Eye (tissue), 1 donor: ENCODE measurements around the gene RLN3.

ENCODE experiments used
- DNase-seq: peaks from one replicate; pipeline ENCODE4 v3.0.0-alpha.2; 2015

Gene RLN3, protein sequence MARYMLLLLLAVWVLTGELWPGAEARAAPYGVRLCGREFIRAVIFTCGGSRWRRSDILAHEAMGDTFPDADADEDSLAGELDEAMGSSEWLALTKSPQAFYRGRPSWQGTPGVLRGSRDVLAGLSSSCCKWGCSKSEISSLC

DNA sequence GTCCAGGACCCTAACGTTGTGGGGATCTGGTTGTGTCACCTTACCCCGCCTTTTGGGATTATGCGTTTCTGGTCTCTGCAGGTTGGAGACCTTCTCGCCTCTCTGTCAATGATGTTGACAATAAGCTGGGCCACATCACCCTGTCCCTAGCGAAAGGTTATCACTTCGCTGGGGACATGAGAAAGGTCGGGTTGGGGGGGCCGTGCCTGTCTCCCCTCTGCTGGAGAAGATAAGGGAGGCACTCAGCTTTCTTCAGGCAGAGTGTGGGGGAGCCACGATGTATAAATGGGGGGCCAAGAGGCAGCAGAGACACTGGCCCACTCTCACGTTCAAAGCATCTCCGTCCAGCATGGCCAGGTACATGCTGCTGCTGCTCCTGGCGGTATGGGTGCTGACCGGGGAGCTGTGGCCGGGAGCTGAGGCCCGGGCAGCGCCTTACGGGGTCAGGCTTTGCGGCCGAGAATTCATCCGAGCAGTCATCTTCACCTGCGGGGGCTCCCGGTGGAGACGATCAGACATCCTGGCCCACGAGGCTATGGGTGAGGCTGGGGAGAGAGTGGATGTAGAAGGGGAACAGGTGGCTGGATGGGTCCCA is at the start of gene RLN3:
RLN3 (plus strand) TSS at position 293 of the 595 bp plus-strand sequence; CDS start at position 350, 57 bp downstream.
- no peak for DNase-seq

DNA sequence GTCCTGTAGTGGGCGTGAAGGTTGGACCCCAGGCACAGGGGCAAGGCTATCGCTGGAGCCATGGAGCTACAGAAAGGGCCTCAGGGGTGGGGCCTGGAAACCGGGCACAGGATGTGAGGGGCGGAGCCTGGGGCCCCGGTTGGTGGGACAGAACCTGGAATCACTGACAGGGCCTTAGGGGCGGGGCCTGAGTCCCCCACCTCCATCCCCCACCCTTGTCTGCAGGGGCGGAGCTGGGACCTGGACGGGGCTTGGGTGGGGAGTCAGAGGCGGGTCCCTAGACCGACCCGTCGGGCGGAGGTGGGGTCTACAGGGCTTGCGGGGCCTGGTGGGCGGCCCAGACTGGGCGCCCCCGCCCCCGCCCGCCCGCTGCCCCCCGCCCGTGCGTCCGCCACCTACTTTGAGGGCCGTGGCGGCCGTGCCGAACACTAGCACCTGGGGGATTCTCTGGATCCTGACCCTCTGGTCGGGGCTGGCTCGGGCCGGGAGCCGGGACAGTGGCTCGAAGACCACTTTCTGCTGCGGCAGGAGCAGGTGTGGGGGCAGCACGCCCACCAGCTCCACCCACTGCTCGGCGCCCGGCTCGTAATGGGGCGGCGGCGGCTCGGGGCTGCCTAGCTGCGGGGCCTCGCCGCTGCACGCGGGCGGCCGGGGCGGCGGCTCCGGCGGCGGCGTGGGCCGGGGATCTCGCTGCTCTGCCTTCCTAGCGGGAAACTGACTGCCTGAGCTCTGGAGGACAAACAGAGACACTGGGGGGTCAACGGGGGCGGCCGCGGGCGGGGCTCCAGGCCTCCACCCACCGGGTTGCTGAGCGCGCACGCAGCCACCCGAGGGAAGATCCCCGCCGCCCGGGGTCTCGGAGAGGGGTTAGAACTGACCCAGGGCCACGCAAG is 49.4 kb upstream of the RLN3 start:
- peak; percentile 89 for DNase-seq

DNA sequence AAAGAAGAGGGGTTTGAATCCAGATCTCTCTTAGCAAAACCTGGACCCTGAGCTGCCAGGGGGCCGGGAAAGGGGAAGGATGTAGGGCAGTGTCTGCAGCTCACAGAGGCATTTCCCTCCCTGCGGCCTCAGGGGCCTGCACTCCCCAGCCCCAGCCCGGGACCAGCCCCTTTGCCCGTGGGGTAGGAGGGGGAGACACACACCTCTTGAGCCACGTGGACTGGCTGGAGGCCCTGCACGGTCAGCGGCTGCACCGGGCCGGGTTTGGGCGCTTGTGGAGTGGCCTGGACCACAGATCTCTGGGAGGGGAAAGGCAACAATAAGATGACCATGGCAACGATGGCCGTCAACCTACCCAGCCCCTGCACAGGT is 48.7 kb upstream of the RLN3 start:
- peak; percentile 73 for DNase-seq

DNA sequence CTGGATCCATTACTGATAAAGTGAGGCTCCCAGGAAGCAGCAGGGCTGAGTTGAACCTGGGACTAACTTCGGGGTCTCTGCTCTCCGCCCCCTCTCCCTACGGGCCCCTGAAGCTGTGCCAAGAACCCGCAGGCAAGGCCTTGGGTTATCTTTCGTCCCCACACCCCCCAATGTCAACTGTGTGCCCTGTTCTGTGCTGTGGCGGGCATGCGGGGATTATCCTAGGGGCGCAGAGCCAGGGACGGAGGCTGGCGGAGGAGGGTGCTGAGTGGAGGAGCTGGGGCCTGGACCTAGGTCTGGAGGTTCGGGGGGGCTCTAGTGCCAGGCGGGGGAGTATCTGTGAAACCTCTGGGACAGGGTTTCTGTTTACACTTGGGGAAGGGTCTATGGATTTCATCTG is 48.3 kb upstream of the RLN3 start:
- no peak for DNase-seq

DNA sequence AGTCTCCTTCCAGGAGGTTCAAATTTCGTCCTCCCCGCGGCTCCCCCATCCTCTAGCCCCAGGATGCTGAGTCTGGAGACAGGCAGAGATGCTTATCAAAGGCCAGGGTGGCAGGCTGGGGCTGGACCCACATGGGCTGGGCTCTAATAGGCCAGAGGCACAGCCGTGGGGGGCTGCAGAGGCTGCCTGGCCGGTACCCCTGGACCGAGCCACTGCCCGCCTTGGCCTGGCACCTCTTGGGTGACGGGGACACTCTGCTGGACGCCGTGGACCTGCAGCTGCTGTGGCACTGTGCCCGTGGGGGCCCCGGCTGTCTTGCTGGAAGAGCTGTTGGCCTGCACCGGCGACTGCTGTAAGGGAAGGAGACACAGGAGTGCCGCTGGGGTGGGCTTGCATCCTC is 47.6 kb upstream of the RLN3 start:
- DNase-seq: no peak

DNA sequence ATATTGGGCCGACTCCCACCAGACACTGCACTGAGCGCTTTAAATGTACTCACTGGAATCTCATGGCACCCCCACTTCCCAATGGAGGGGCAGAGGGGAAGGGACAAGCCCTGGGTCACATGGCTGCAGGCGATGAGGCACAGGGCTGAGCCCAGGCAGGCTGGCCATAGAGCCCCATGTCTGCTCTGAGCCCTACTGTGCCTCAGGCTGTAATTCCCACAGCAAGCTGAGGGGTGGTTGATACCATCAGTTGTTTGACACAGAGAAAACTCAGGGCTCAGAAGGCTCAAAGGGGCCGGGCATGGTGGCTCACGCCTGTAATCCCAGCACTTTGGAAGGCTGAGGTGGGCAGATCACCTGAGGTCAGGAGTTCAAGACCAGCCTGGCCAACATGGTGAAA is 46.9 kb upstream of the RLN3 start:
- DNase-seq: no peak

DNA sequence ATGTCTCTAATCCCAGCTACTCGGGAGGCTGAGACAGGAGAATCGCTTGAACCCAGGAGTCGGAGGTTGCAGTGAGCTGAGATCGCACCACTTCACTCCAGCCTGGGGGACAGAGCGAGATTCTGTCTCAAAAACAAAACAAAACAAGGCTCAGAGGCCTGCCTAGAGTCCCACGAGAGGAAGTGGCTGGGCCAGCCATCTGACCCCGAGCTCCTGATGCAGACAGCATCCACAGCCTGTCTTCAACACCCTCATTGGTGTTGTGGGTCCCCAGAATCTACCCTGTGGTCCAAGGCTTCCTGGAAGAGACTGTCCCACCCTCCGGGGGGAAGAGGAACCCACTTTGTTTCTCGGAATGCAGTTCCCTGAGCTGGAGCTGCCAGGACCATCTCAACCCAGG is 46.5 kb upstream of the RLN3 start:
- no peak for DNase-seq

DNA sequence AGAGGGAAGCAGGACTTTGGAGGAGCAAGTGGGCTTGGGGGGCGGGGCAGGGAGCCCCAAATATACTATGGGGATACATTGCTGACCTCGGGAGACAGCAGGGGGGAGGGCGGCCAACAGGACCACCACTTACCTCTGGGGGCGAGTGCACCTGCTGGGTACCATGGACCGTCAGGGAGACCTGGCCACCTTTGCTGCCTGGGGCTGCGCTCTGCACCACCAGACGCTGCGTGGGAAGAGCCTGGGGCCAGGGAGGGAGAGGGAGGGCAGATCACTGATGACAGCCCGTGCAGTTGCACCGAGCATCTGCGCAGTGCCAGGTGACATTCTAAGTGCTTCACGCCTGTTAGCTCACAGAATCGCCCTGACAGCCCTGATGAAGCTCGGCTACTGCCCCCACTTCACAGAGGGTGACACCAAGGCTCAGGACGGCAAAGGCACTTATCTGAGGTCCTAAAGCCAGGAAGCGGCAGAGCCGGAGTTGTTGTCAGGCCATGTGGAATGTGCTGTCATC is 45.9 kb upstream of the RLN3 start:
- DNase-seq: no peak

DNA sequence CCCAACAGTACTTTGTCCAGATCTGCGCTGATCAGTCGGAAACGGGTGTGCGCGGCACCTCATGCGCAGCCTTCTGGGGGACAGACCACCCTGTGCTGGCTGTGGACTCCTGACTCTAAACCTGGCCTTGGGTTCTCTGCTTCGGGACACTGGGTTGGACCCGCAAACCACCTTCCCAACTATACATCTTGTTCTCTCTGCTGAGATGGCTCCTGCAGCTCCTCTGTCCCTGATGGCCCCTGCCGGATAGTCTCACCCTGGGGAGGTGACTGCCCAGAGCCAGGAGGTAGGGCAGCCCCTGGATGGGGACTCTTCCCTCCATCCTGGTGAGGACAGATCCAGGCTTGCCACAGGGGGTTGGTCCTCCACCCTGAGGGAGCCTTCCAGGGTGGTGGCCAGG is 45.2 kb upstream of the RLN3 start:
- no peak for DNase-seq

DNA sequence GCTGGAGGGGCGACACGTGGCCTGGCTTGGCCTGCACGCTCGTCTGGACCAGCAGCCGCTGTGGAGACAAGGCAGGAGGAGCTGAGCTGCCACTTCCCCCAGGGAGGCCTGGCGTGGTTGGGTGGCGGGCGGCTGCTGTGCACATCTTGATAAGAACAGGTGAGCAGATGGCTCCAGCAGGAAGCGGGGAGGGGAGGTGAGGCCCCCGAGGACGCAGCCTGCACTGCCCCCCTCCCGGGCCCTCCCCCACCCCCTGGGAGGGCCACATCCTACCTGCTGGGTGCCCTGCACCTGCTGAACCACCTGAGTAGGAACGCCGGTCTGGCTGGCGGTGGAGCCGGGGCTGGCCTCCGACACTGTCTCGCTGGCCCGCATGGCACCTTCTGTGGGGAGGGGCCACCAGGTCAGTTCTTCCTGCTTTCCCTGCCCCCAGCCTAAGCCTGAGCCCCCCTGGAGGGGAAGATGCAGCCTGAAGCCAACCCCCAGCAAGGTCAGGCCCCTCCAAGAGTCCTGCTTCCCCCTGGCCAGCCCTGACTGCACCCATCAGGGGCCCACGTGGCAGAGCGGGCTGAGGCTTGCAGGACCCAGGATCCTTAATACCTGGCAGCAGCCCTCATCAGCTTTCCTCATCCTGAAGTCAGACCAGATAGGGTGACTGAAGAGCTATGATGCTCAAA is 44.6 kb upstream of the RLN3 start:
- no peak for DNase-seq

DNA sequence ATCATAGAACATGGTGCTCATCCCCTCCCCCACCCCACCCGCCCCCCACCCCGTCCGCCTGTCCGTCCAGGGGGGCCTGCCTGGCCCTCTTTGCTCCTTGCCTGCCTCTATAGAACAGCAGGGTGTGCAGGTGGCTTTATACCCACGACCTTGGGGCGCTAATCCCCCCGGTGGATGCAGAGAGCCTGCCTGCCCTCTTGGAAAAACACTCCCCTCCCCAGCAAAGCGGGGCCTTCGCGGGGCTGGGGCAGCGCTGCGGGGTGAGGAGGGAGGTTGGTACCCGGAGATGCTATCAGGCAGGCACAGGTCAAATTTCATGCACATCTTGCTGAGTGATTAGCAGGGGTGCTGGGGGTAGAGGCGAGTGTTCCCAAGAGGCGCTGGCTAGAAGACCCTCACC is 43.8 kb upstream of the RLN3 start:
- DNase-seq: no peak

DNA sequence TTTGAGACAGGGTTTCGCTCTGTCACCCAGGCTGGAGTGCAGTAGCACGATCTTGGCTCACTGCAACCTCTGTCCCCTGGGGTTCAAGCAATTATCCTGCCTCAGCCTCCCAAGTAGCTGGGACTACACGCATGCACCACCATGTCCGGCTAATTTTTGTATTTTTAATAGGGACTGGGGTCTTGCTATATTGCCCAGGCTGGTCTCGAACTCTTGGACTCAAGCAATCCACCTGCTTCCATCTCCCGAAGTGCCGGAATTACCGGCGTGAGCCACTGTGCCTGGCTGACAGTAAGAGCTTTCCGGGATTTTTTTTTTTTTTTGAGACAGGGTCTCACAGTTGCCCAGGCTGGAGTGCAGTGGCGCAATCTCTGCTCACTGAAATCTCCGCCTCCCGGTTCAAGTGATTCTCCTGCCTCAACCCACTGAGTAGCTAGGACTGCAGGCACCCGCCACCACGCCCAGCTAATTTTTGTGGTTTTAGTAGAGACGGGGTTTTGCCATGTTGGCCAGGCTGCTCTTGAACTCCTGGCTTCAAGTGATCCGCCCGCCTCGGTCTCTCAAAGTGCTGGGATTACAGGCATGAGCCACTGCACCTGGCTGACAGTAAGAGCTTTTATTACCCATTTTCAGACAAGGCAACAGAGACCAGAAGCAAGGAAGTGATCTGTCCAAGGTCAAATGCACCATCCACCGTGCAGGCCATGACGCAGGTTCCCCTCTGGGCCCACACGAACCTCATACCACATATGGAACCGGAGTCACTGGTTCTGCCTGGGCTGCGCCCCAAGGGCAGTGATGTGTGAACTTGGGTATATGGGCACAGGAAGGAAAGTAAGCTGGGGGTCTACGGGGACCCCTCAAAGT is 42.8 kb upstream of the RLN3 start:
- no peak for DNase-seq

DNA sequence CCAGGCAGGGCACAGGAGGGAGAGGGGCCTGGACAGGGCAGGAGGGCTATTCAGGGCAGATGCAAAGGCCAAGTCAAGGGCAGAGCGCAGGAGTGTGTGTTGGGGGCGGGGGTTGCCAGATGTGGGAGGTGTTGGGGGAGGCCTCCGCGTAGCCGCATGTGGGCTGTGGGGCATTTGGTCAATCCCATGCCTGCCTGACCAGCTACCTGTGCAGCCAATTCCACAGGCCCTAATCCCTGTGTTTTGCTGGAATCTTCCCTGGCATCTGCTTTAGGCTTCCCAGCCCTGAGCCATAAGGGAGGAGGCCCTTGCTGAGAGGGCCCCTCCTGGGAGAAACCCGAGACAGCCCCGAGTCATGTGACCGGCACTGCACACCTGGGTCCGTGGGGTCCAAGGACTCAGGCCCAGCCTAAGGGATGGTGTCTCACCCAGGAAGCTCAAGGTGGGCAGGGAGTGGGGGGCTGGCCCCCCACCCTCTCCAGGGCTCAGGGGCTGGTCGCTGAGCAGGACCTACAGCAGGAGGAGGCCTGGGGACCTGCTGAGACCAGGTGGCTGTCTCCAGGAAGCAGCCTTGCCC is 42.1 kb upstream of the RLN3 start:
- DNase-seq: no peak

DNA sequence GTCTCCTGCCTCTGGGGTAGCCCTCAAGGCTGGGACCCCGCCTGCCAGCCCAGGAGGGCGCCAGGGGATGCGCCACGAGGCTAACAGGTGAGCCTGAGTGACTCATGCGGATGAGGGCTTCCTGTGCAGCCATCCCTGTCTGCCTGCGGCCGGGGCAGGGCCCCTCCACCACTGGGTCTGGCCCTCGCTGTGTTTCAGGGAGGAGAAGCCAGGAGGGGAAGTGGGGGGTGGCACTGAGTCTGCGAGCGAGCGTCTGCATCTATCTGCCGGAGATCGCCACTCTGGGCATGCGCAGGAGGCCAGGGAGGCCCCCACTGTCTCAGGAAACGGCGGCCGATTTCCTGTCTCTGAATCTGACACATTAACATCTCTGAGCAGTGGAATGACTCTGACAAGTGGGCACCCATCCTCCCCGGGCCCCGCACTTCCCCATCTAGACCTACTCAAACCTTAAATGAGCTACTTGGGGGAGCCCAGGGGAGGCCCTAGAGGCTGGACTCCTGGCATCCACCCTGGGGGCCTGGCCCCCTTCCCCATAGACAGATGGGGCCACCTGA is 41.5 kb upstream of the RLN3 start:
- DNase-seq: peak; percentile 63

DNA sequence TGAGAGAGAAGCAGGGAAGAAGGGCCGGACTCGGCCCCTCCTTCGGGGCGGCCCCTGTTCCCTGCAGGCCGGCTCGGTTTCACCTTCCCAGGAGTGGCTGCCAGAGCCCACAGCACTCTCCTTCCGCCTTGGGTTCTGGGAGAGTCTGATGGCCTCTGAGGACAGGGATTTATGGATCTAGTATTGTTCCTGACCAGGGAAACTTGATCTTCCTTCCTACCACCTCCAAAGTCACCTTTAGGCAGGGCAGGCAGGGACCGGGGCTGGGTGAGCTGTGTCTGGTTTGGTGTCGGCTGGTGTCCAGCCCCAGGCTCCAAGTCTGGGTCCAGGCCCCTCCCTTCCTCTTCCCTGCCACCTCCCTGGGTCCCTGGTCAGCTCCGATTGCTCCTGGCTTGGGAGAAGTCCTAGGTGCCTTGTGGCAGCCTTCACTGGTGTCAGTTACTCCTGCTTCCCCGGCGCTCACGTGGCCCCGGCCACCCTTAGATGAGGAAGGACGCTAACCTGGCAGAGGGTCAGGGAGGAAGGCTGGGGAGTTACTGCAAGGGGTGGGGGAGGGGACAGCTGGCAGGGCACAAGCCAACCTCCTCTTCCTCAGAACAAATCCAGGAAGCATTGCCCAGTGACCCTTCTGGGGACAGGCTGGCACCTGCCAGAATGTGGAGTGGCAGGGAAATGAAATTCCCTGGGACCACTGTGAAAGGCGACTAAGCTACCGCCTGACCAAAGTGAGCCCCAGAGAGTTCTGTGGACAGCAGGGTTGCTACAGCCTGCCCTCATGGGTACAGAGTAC is 40.7 kb upstream of the RLN3 start:
- no peak for DNase-seq

DNA sequence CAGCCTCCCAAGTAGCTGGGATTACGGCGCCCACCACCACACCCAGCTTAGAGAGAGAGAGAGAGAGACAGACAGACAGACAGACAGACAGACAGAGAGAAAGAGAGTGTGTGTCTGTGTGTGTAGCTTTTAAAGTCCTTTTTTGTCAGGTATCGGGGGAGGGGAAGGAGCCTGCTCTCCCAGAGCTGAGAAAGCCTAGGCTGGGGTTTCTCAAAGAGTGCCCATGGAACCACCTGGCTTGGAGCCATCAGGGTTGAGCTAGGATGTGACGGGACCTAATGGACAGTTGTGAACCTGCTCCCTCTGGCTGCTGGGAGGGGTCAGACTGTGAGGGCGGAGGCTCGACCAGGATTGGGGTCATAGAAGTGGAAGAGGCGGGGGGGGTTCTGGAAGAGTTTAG is 38.5 kb upstream of the RLN3 start:
- DNase-seq: no peak

DNA sequence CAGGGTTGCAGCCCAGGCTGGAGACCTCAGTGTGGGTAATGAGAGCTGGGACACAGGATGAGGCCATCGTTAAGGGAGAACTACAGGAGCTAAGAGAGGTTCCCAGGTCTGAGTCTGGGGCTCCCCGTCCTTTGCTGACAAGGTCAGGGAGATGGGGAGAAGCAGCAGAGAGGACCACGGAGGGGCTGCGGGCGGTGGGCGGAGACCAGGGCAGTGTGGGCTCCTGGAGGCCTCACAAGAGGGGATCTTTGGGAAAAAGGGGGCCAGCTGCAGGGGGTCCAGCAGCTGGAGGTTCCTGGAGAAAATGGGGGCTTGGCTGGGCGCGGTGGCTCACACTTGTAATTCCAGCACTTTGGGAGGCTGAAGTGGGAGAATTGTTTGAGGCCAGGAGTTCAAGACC is 37.9 kb upstream of the RLN3 start:
- no peak for DNase-seq

DNA sequence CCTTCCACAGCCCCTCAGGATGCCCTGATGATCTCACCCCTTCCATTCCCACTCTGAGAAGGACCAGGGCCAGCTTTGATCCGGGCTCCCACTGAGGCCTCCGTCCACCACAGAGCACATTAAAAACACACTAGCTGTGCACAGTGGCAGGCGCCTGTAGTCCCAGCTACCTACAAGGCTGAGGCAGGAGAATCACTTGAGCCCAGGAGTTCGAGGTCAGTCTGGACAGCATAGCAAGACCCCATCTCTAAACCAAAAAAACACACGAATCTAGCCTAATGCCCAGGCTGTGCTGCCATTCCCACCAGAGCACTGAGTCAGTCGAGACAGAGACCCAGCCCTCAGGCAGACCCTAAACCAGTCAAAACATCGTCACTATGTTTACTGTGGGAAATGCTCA is 35.9 kb upstream of the RLN3 start:
- no peak for DNase-seq

DNA sequence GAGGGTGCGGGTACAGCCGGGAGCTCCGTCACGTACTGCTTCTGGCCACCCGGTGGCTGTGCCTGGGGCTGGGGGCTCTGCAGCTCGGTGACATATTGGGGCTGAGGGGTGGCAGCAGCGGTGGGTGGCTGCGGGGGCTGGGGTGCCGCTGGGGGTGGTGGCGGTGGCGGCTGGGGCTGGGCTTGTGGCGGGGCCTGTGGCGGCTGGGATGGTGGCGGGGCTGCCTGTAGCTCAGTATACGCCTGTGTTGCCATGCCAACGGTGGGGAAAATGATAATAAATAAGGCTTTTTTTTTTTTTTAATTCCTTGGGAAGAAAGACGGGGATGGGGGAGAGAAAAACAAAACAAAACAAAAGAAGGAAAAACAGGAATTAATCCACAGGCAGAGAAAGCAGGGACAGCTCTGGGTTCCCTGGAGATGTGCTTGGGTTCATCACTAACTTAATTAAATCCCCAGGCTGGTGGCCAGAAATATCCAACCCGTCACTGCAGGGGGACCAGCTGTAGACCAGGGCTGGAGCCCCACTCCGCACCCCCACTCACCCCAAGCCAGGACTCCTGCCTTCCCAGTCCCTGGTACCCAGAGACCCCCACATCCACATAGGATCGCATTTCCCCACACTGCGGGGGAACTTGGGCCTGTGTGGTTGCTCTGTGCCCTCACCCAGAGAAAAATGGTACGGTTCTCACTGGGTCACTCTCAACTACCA is 34.2 kb upstream of the RLN3 start:
- peak; percentile 42 for DNase-seq

DNA sequence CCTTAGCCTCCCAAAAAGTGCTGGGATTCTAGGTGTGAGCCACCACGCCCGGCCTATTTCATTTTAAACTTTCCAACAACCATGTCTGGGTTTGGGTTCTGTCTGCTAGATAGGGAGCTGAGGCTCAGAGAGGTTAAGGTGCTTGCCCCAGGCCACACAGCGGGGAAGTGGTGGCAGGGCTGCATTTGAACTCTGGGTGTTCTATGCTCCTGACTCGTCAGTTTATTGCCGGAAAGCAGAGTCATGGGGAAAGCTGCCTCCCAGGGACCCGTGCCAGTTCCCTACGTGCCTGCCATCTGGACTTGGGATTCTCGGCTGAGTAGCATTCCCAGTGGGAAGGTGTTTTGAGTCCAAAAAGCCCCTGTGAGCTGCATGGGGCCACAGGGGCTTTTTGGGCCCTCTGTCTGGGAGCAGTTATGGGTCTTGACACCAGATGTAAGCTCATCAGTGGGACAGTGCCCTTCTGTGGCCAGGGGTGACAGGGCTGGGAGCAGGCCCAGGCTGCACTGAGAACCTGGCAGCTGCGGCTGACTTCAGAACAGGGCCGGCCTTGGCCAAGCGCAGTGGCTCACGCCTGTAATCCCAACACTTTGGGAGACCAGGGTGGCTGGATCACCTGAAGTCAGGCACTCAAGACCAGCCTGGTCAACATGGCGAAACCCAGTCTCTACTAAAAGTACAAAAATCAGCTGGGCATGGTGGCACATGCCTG is 32.8 kb upstream of the RLN3 start:
- no peak for DNase-seq
